Daoy (cell line): ENCODE results near the gene ATP8B2. TPM values are rescaled to one million over a fixed set of nuclear protein-coding genes. Genes with fewer than 3 reads are reported as not detected.
"Not testable (repeated sequence)": the region's sequence is repeated elsewhere in the genome, so short reads cannot be mapped to it uniquely, and the experiment has no call there.

ENCODE experiments used
- DNase-seq: peaks from one replicate; pipeline ENCODE4 v3.0.0-alpha.2; 2015; ENCODE audit warnings: low read depth
- total RNA-seq: library from RNA; depleted of rRNA; stranded (reverse); fragments of >200 nt; shearing (Covaris generic); gene quantifications from 2 replicates; pipeline ENCODE4 v1.2.3, GENCODE V29; 2014

The ATP8B2 gene
- total RNA-seq, 1 experiment from 2014 or later, result 41.7 TPM

- no peak for DNase-seq
Measured at GRCh38 chr1:154323493-154323892, 1.8 kb upstream of the ATP8B2 start.

GRCh38 chr1:154324241-154324640 is 1.1 kb upstream of the ATP8B2 start:
- no peak for DNase-seq

- DNase-seq, result peak; percentile 83
Measured at GRCh38 chr1:154325583-154326545, 539 bp downstream of the ATP8B2 start.

- peak; percentile 83 for DNase-seq
Measured at GRCh38 chr1:154326546-154327465, 1.5 kb downstream of the ATP8B2 start.

- no peak for DNase-seq
Measured at GRCh38 chr1:154327466-154328317, 2.4 kb downstream of the ATP8B2 start.

GRCh38 chr1:154328318-154329151 is 3.2 kb downstream of the ATP8B2 start:
- peak; percentile 80 for DNase-seq

- peak; percentile 59 for DNase-seq
Measured at GRCh38 chr1:154329152-154329521, 3.8 kb downstream of the ATP8B2 start.

GRCh38 chr1:154329551-154330131 is 4.3 kb downstream of the ATP8B2 start:
- DNase-seq, result no peak

GRCh38 chr1:154330669-154331068 is 5.3 kb downstream of the ATP8B2 start:
- DNase-seq, result no peak

- no peak for DNase-seq
Measured at GRCh38 chr1:154334079-154335024, 9.0 kb downstream of the ATP8B2 start.

- DNase-seq, result peak; percentile 84
Measured at GRCh38 chr1:154335025-154335714, 9.8 kb downstream of the ATP8B2 start.

GRCh38 chr1:154337253-154337894 is 12.0 kb downstream of the ATP8B2 start:
- DNase-seq, result no peak

- DNase-seq, result no peak
Measured at GRCh38 chr1:154338875-154339274, 13.6 kb downstream of the ATP8B2 start.

GRCh38 chr1:154341366-154341765 is 16.0 kb downstream of the ATP8B2 start:
- DNase-seq, result not testable (repeated sequence)

- no peak for DNase-seq
Measured at GRCh38 chr1:154342132-154342531, 16.8 kb downstream of the ATP8B2 start.

GRCh38 chr1:154342836-154343472 is 17.6 kb downstream of the ATP8B2 start:
- DNase-seq, result no peak
